Fibroblast of pulmonary artery (primary cell): ENCODE measurements around the gene S100Z.
"Not testable (repeated sequence)": the region's sequence is repeated elsewhere in the genome, so short reads cannot be mapped to it uniquely, and the experiment has no call there.

Experiments
- DNase-seq: peaks from one replicate; pipeline ENCODE4 v3.0.0-alpha.2; 2010; ENCODE audit warnings: low read depth
- H3K4me3 ChIP-seq: replicated peaks from 2 replicates; pipeline ENCODE4 v1.5.1; 2011; ENCODE audit warnings: low read depth, mild to moderate bottlenecking, control low read depth, low read length, moderate library complexity
- TF ChIP-seq, protein P1 (sequence below): IDR thresholded peaks from 2 replicates; pipeline ENCODE4 v1.5.1; 2011; ENCODE audit warnings: mild to moderate bottlenecking, control low read depth, low read length, inconsistent platforms; ENCODE audit errors: missing control alignments

S100Z gene

GRCh38 chr5:76874088-76874581 is 24.3 kb downstream of the S100Z start:
- H3K4me3 ChIP-seq: no peak overlapping the region
- DNase-seq: no peak
- TF ChIP-seq, protein P1, sequence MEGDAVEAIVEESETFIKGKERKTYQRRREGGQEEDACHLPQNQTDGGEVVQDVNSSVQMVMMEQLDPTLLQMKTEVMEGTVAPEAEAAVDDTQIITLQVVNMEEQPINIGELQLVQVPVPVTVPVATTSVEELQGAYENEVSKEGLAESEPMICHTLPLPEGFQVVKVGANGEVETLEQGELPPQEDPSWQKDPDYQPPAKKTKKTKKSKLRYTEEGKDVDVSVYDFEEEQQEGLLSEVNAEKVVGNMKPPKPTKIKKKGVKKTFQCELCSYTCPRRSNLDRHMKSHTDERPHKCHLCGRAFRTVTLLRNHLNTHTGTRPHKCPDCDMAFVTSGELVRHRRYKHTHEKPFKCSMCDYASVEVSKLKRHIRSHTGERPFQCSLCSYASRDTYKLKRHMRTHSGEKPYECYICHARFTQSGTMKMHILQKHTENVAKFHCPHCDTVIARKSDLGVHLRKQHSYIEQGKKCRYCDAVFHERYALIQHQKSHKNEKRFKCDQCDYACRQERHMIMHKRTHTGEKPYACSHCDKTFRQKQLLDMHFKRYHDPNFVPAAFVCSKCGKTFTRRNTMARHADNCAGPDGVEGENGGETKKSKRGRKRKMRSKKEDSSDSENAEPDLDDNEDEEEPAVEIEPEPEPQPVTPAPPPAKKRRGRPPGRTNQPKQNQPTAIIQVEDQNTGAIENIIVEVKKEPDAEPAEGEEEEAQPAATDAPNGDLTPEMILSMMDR: no peak

DNA sequence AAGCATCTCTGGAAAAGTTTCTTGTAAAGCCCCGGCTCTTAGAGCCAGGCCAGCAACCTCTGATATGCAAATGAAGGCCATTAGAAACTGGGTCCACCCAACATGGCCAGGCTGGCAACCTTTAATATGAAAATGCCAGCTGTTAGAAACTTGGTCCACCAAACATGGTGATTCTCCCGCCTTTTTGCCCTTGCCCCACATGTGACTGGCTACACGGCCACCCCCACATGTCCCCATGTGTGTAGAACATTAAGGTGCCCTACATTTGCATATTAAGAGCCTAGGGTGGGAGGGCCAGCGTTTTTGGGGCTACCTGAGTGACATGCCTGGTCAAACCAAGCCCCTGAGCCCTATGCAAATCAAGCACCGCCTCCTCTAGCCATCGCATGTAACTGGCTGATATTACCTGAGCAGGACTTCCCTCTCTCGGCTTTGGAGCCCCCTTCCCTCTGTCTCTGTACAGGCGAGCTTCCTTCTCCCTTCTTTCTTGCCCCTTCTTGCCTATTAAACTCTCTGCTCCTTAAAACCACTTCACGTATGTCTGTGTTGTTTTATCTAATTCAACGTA is 39.0 kb downstream of the S100Z start:
- H3K4me3 ChIP-seq: no peak overlapping the region
- TF ChIP-seq, protein P1: no peak
- DNase-seq: no peak

DNA sequence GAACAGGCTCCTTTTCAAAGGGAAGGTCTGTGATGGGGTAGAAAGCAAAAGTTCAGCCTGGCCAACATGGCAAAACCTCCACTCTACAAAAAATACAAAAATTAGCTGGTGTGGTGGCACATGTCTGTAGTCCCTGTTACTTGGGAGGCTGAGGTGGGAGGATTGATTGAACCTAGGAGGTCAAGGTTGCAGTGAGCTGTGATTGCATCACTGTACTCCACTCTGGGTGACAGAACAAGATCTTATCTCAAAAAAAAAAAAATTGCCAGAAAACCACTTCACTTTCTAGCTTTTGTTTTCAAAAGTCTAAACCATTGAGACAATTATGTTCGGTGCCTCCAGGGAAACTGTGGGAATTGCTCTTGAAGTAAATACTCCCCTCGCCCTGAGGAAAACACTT is 43.5 kb downstream of the S100Z start:
- no peak overlapping the region for H3K4me3 ChIP-seq
- DNase-seq: no peak
- TF ChIP-seq, protein P1: no peak

DNA sequence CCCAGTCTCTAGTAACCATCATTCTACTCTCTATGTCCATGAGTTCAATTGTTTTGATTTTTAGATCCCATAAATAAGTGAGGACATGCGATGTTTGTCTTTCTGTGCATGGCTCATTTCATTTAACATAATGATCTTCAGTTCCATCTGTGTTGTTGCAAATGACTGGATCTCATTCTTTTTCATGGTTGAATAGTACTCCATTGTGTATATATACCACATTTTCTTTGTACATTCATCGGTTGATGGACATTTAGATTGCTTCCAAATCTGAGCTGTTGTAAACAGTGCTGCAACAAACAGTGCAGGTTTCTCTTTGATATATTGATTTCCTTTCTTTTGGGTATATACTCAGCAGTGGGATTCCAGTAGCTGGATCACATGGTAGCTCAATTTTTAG is 46.4 kb downstream of the S100Z start:
- no peak overlapping the region for H3K4me3 ChIP-seq
- no peak for DNase-seq
- TF ChIP-seq, protein P1: no peak

DNA sequence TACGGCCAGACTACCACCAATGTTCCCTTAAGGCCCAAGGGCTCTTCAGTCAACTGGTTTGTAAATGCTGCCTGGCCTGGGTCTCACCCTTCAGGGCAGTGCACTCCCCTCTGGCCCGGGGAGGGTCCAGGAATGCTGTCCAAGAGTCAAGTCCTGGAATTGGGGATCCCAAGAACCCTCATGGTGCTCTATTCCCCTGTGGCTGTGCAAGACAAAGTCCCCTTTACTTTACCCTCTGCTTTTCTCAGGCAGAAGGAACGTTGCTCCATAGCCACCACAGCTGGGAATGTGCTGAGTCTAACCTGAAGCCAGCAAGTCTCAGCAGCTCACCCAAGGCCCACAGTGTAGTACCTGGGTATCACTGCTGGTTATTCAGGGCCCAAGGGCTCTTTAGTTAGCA is 51.7 kb downstream of the S100Z start:
- no peak overlapping the region for H3K4me3 ChIP-seq
- TF ChIP-seq, protein P1: no peak
- DNase-seq: no peak

DNA sequence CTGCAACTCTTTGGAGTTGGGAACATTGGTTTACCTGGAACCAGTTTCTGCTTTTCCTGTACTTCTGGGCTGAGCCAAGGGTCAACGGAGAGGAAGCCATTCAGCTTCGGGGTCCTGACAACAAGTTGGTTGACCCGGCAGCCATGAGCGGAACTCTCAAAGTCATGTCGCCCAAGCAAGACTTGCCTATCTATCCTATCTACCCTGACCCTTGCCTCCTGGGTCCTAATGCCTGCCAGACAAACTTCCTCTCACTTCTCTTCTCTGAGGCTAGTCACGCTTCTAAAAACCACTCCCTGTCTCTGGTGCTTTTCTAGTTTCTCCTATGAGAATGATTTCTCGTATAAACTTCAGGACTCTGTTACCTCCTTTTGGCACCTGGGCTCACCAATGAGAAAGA is 58.4 kb downstream of the S100Z start:
- TF ChIP-seq, protein P1: no peak
- no peak overlapping the region for H3K4me3 ChIP-seq
- DNase-seq: no peak

GRCh38 chr5:76910344-76910933 is 60.6 kb downstream of the S100Z start:
- not testable (repeated sequence) for DNase-seq, H3K4me3 ChIP-seq

- H3K4me3 ChIP-seq, DNase-seq: not testable (repeated sequence)
Observed at GRCh38 chr5:76914671-76915070, 64.9 kb downstream of the S100Z start.
